ENCODE measurements around the gene RNF149. TPM values are rescaled to one million over a fixed set of nuclear protein-coding genes. Genes with fewer than 3 reads are reported as not detected.

RNF149 gene
- polyA plus RNA-seq, 2 of the 4 experiments (the other 2 are of a cell fraction), result 28.8 to 34.8 TPM

DNA sequence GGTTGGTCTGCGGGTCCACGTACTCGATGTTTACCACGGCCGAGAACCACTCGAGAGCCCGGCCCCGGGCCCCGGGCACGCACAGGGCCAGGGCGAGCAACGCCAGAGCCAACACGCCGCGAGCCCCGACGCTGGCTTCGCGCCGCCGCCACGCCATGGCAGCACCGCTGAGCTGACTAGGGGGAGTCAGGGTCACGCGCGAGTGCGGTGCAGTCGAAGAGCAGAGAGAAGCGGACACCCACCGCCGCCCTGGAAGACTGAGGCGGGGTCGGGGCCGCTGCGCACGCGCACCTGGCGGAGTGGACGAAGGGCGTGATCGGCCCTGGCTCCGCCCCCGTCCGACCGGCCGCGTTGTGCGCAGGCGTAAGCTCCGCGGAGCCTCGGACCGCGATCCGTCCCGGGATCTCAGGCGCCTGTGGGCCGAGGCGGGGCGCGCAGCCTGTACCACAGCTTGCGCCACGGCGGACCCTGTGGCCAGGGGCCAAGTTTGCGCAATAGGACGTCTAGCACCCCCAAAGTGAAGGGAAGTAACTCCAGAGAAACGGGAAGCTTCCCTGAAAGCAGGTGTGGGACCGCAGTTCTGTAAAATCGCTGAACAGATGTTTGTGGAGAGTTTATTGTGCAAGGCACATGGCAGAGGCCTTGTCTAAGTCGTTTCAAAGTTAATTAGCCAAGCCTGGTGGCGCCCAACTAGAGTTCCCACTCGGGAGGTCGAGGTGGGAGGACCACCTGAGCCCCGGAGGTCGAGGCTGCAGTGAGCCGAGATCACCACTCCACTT is at the start of gene RNF149 (continued):
- no peak for TF ChIP-seq RAD21 (conservative IDR thresholded peaks at IDR 0.05 in 1 of 2, IDR thresholded peaks at IDR 0.05 in 1 of 2)
- TF ChIP-seq MAX (IDR thresholded peaks at IDR 0.05), result peak; percentile 81
- TF ChIP-seq BHLHE40 (IDR thresholded peaks at IDR 0.05; ENCODE audit: low read depth, low read length), result no peak
- TF ChIP-seq MAFK (IDR thresholded peaks at IDR 0.05; ENCODE audit: partially characterized antibody), result no peak
- TF ChIP-seq JUNB (IDR thresholded peaks at IDR 0.05), result no peak
- TF ChIP-seq RCOR1 (IDR thresholded peaks at IDR 0.05; ENCODE audit: low read depth, low read length), result no peak
- no peak for TF ChIP-seq HEYL (CRISPR knock-in tag; IDR thresholded peaks at IDR 0.05)
- TF ChIP-seq POLR2A (IDR thresholded peaks at IDR 0.05; ENCODE audit: low read length), result peak; percentile 87
- TF ChIP-seq ZC3H11A (IDR thresholded peaks at IDR 0.05), result no peak
- no peak for TF ChIP-seq ELK1 (IDR thresholded peaks at IDR 0.05; ENCODE audit: low read depth, low read length)
- no peak for TF ChIP-seq EP300 (IDR thresholded peaks at IDR 0.05)
- no peak for TF ChIP-seq RFX5 (IDR thresholded peaks at IDR 0.05)
- TF ChIP-seq BCL3 (IDR thresholded peaks at IDR 0.05), result peak; percentile 78; the same call in 2 of the 3 replicates
- no peak for TF ChIP-seq ZNF302 (CRISPR knock-in tag; IDR thresholded peaks at IDR 0.05)
- TF ChIP-seq HDAC2 (IDR thresholded peaks at IDR 0.05), result no peak
- TF ChIP-seq CBX2 (IDR thresholded peaks at IDR 0.05; ENCODE audit: borderline replicate concordance, low read depth), result no peak
- no peak for TF ChIP-seq ZFP36 (IDR thresholded peaks at IDR 0.05; ENCODE audit: borderline replicate concordance, partially characterized antibody)
- no peak for TF ChIP-seq CHD4 (IDR thresholded peaks at IDR 0.05; ENCODE audit: borderline replicate concordance)
- no peak for TF ChIP-seq ESRRA (IDR thresholded peaks at IDR 0.05; ENCODE audit: borderline replicate concordance, low read length)

- DNase-seq (ENCODE audit: low read depth in 1 of 2, low spot score in 1 of 2), result no peak
- H3K4me1 ChIP-seq, result peaks cover 48% of the 10 kb centered on the region
- peak overlapping the region; percentile 40; the same call in 1 of the 3 replicates for H3K4me2 ChIP-seq
- CTCF ChIA-PET, result interaction anchor here (0.6 to 3.9 kb wide), 5 partner anchors 15 to 229 kb away, joined by 3 to 24 read pairs (median 3); partner anchors contain the start of gene CREG2
- TF ChIP-seq FOSL2 (IDR thresholded peaks at IDR 0.05), result 0 out of 2 replicates have a peak, but pooled peaks have one; percentile 14
- TF ChIP-seq FOSL2 (CRISPR knock-in tag; IDR thresholded peaks at IDR 0.05), result no peak; the same call in 1 of the 2 replicates
- peak; percentile 51; the same call in 1 of the 2 replicates for TF ChIP-seq JUNB (IDR thresholded peaks at IDR 0.05)
- no peak for TF ChIP-seq TFCP2L1 (CRISPR knock-in tag; IDR thresholded peaks at IDR 0.05)
- H3K4me3 ChIP-seq, result no peak overlapping the region
- FAIRE-seq, result no peak
- H3K27ac ChIP-seq, result peak overlapping the region in 1 of 2 experiments; percentile 70; a peak in 3 of 6 replicates
- POLR2A ChIA-PET, result interaction anchor here (1.0 kb wide), 1 partner anchor 8 kb away, joined by 3 read pairs; no protein-coding TSS in a partner anchor
- no peak; a peak in 1 of 6 replicates for ATAC-seq
- no peaks in the 10 kb centered on the region for H3K9me3 ChIP-seq
Observed at GRCh38 chr2:101357376-101357775, 48.9 kb upstream of the RNF149 start.

DNA sequence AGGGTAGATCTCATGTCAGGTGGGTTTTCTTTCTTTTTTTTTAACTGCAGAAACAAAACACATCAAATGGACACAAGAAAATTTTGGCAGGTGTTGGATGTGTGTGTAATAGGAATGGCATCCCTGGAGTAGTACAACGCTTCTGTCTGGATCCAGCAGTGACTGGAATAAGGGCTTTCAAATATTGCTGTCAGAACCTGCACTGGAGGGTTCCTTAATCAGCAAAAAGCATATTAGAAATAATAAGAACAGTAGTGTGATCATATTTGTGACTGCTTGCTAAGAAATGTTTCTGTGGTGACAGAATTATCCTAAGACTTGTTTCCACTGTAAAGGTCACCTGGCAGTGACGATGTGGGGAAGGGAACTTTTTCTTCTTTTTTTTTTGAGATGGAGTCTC is 48.0 kb upstream of the RNF149 start:
- POLR2A ChIA-PET, result no interaction called here
- peak overlapping the region; percentile 24 to 70; a peak in 4 of 6 replicates for H3K27ac ChIP-seq
- CTCF ChIA-PET, result interaction anchor here (3.9 kb wide), 1 partner anchor 14 kb away, joined by 24 read pairs; no protein-coding TSS in a partner anchor
- DNase-seq (ENCODE audit: low read depth in 1 of 2, low spot score in 1 of 2) (no peak), ATAC-seq (no peak), FAIRE-seq (no peak)
- 46% methylated on average over 2 of the region's 2 CpGs for WGBS (ENCODE audit: missing lambda C conversion rate)
- TF ChIP-seq HOXA7 (CRISPR knock-in tag; IDR thresholded peaks at IDR 0.05) (no peak), KDM1A (IDR thresholded peaks at IDR 0.05; ENCODE audit: low read depth) (no peak), CEBPB (IDR thresholded peaks at IDR 0.05) (no peak), SREBF2 (IDR thresholded peaks at IDR 0.05) (no peak), ZSCAN20 (CRISPR knock-in tag; IDR thresholded peaks at IDR 0.05) (no peak), CHD2 (IDR thresholded peaks at IDR 0.05; ENCODE audit: low read length, partially characterized antibody) (no peak), TP53 (CRISPR knock-in tag; IDR thresholded peaks at IDR 0.05) (no peak), PHF8 (IDR thresholded peaks at IDR 0.05; ENCODE audit: borderline replicate concordance, low read depth) (no peak), POLR2AphosphoS2 (conservative IDR thresholded peaks at IDR 0.05; ENCODE audit: low read length) (no peak), EHMT2 (IDR thresholded peaks at IDR 0.05; ENCODE audit: low read depth) (no peak)
- H3K4me1 ChIP-seq, result peaks cover 48% of the 10 kb centered on the region
- no peaks in the 10 kb centered on the region for H3K9me3 ChIP-seq
- H3K4me2 ChIP-seq, result peak overlapping the region; percentile 40
- no peak overlapping the region for H3K4me3 ChIP-seq
